HG02981 (cell line): ENCODE results near the gene CNBP.
"Not testable (repeated sequence)": the region's sequence is repeated elsewhere in the genome, so short reads cannot be mapped to it uniquely, and the experiment has no call there.

Experiments
- ATAC-seq: cut with Tn5 transposase; IDR thresholded peaks from one replicate; pipeline ENCODE4 v1.9.1; 2021; ENCODE audit warnings: mild to moderate bottlenecking, moderate library complexity; ENCODE audit not compliant: unreplicated experiment

The CNBP gene

DNA sequence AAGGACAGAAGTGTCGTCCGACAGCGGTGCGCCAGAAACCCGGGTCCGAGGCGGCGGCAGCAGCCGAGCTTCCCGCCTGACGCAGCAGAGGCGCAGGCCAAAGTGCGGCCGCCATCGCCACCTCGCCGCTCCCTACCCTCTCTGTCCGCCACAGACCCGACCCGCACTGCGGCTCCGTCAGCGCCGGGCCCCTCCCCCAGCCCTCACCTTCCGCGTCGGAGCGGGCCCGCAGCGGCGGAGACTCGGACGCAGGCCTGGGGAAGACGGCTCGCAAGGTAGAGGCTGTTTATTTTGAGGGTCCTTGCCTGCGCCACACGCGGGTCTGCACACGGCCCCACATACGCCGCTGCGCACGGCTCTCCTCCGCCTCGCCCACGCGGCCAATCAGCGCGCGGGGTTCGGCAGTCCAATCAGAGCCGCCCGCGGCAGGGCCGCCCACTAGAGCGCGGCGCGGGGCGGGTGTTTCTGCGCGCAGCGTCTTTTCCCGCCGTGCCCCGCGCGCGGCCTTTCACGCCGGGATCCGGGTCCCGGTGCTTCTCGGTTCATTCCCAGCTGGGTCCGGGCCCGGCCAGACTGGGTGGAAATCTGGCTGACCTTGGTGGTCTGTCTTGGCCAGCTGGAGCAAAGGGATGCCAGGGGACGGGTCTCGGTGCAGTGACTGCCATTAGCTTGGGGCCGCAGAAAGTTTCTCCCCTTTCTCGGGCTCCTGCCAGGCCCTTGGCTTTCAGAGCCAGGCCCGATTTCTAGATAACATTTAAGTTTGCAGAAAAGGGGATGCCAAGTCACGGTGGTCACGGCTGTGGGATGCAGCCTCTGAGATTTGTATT, at the start of gene CNBP:
CNBP (minus strand) TSS at position 328 of the 827 bp plus-strand sequence. CDS start 12,139 bp downstream, outside the sequence.
- peak; percentile 96 for ATAC-seq

DNA sequence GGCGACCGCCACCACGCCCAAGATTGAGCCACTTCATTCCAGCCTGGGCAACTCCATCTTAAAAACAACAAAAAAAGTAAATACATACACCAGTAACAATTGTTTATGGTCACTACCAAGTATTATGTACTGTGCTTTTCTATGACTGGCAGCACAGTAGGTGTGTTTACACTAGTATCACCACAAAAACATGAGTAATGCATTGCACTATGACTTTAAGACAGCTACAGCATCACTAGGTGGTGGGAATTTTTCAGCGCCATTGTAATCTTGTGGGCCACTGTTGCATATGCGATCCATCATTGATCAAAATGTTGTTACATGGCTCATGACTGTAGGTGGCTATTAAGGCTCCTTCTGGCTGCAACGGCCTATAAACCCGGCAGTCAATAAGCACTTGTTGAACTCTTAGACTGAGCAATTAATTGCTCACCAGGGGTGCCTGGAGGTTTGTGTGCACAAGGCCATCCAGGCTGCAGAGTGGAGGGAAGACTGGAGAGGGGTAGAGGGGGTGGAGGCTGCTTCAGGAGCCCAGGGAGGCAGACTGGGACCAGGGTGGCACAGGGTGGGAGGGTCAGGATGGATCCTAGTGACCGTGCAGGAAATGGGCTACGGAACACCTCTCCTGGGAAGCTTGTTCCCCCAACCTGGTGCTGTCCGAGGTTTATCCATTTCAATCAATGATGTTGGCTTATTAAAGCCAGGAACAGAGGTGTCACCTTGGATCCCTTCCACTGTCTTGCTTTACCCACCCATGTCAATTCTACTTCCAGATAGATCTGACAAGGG, 47.8 kb upstream of the CNBP start:
- no peak for ATAC-seq

GRCh38 chr3:129230311-129231019, 46.8 kb upstream of the CNBP start:
- no peak for ATAC-seq

GRCh38 chr3:129228891-129229585, 45.3 kb upstream of the CNBP start:
- ATAC-seq = no peak

GRCh38 chr3:129226374-129226773, 42.7 kb upstream of the CNBP start:
- no peak for ATAC-seq

- ATAC-seq = no peak
These were observed 41.3 kb upstream of the CNBP start for GRCh38 chr3:129224984-129225393.

- not testable (repeated sequence) for ATAC-seq
These were observed 40.7 kb upstream of the CNBP start for GRCh38 chr3:129224387-129224786.

DNA sequence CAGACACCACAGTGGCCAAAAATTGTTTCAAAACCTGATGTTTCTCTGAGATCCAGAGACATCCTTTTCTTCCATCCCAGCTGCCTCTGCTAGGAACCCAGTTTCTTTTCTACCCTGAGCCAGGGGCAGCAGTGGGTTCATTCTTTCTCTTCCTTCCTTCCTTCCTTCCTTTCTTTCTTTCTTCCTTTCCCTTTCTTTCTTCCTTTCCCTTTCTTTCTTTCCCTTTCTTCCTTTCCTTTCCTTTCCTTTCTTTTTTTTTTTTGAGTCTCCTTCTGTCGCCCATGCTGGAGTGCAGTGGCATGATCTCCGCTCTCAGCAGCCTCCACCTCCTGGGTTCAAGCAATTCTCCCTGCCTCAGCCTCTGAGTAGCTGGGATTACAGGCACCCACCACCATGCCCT, 35.0 kb upstream of the CNBP start:
- no peak for ATAC-seq

- ATAC-seq = no peak
These were observed 29.5 kb upstream of the CNBP start for GRCh38 chr3:129213238-129213637.

GRCh38 chr3:129211772-129212171, 28.1 kb upstream of the CNBP start:
- ATAC-seq = no peak

- no peak for ATAC-seq
These were observed 27.6 kb upstream of the CNBP start for GRCh38 chr3:129211345-129211744.

DNA sequence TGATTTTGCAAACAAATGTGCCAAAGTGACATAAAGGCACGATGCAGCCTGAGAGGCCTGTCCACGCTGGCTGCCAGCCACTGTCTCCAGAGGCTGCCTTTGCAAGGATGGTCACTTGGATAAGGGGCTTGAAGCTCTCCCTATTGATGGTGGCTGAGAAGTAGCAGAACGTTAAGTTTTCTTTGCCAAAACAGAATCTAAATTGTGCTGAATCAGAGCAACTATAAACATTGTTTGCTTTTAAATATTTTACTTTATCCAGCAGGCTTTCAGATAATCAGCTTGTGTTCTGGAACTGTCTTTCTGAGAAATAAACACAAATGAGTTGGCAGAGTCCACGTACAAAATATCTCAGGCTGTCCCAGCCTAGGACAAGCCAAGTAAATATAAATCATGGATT, 23.8 kb upstream of the CNBP start:
- ATAC-seq = no peak

DNA sequence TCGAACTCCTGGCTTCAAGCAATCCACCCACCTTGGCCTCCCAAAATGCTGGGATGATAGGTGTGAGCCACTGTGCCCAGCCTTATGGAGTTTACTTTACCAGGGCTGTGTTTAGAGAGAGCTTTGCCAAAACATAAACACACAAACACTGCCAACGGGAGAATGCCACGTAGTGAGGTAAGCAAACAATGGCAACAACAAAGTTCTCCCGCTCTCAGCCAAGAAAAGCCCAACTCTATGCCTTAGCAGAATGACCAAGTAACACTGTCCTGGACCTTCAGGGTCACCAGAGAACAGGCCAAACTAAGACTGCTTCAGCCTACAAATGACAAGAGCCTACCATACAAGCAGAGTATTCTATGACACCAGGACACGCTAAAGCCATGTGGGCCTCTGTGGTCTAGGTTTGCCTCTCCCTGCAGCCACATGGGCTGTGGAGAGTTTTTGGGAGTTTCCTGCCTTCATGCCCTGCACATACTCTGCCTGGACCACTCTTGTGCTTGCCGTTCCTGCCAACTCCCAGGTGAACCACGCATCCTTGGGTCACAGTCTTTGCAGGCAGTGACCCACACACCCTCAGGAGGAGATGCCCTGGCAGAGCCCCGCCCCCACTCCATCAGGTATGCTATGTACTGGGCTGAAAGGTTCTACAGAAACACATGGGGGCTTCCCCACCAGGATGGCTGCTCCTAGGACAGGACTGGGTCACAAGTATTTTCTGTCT, 21.6 kb upstream of the CNBP start:
- ATAC-seq = no peak

- no peak for ATAC-seq
These were observed 20.8 kb upstream of the CNBP start for GRCh38 chr3:129204473-129204872.

GRCh38 chr3:129199366-129199765, 15.7 kb upstream of the CNBP start:
- no peak for ATAC-seq

- ATAC-seq = no peak
These were observed 13.6 kb upstream of the CNBP start for GRCh38 chr3:129197321-129197720.

- ATAC-seq = no peak
These were observed 12.9 kb upstream of the CNBP start for GRCh38 chr3:129196601-129197000.

DNA sequence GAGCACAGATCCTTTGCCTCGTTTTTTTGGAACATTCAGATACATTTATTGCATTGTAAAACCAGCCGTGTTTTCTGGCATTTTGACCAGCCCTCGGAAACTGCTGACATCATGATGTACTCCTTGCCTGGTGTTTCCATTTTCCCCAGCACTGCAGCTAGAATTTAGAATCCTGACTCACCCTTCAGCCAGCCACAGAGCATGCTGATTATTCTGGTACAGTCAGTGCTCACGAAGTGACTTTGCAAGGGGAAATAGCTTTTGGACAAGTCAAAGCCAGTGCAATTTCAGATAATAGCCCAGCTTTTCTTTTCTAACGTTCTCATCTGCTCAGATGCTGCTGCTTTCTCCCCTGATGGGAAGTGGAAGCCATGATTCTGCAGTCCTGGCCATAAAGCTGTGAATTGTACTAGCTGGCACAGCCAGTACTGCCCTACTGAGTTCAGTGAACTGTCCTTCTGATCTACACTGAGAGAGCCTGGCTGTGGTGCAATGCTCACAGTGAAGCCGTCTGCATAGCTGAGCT, 12.1 kb upstream of the CNBP start:
- ATAC-seq = no peak

GRCh38 chr3:129189793-129190192, 6.1 kb upstream of the CNBP start:
- ATAC-seq = not testable (repeated sequence)

DNA sequence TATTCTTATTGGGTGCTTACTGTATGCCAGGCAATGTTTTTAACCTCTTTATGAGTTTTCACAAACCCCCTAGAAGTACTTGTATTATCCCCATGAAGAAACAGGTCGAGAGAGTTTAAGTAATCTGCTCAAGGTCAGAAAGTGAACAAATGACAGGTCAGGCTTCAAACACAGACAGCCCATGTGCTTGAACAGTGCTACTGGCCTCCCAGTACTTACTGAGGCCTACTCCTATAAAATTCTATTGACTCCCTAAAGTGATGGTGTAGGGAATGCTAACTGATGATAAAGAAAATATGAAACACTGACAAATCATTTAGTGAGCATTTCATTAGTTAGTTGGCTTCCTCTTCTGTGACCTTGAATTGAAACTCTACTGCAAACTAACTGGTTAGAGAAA, 4.2 kb upstream of the CNBP start:
- ATAC-seq = no peak
